Neuron (in vitro differentiated cells): ENCODE results near the gene RPS6KA3.
"Not testable (repeated sequence)": the region's sequence is repeated elsewhere in the genome, so short reads cannot be mapped to it uniquely, and the experiment has no call there.

Experiments used
- H2AFZ ChIP-seq: one replicate; pipeline ENCODE4 v1.6.1; 2013; ENCODE audit warnings: low read depth, mild to moderate bottlenecking, inconsistent platforms, low read length, moderate library complexity
- H3K27me3 ChIP-seq: one replicate; pipeline ENCODE4 v1.6.1; 2013; ENCODE audit warnings: low read length; ENCODE audit not compliant: insufficient read depth
- H3K36me3 ChIP-seq: one replicate; pipeline ENCODE4 v1.6.1; 2013; ENCODE audit warnings: low read length; ENCODE audit not compliant: insufficient read depth
- H3K4me1 ChIP-seq: one replicate; pipeline ENCODE4 v1.6.1; 2013; ENCODE audit warnings: low read length; ENCODE audit not compliant: insufficient read depth
- H3K4me3 ChIP-seq: 2 replicates; pipeline ENCODE4 v1.5.1; 2013; ENCODE audit warnings: mild to moderate bottlenecking, low read length, moderate library complexity
- H3K9me3 ChIP-seq: one replicate; pipeline ENCODE4 v1.6.1; 2013; ENCODE audit warnings: low read length

Gene RPS6KA3

GRCh38 chrX:20141281-20142220, 125.2 kb downstream of the RPS6KA3 start, which contains the start of gene EIF1AX:
Gene EIF1AX, minus strand, starts transcription at chrX:20141838. Its CDS starts 198 bp downstream, at chrX:20141640.
- Histone ChIP-seq H3K9me3 (no peaks in the 10 kb centered on the region), H3K4me3 (peak within 1 kb of the TSS; percentile 80), H3K4me1 (peaks cover 9% of the 10 kb centered on the region), H2AFZ (no peak within 1 kb of the TSS), H3K27me3 (no peaks in the 10 kb centered on the region), H3K36me3 (peaks cover 21% of the 10 kb centered on the region)

DNA sequence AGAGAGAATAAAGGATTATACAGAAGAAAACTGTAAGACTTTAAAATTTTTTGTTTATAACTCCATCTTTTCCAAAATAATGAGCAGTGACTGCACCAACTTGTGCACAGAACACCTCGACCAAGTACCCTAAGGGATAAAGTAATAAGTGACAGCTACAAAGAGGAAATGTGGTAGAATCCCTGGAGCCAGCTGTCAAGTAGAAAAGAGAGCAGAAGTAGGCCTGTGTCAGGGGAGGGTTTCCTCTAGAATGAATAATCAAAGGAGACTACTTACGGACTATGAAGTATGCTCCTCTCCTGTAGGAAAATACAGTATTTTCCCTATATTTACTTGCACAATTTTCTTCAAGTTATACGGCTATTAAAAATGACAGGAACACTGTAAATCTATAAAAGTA, 126.3 kb downstream of the RPS6KA3 start:
- H3K4me3 ChIP-seq = peak overlapping the region; percentile 80
- peaks cover 30% of the 10 kb centered on the region for H3K36me3 ChIP-seq
- peaks cover 9% of the 10 kb centered on the region for H3K4me1 ChIP-seq
- H3K9me3 ChIP-seq = no peaks in the 10 kb centered on the region
- no peak overlapping the region for H2AFZ ChIP-seq
- no peaks in the 10 kb centered on the region for H3K27me3 ChIP-seq

DNA sequence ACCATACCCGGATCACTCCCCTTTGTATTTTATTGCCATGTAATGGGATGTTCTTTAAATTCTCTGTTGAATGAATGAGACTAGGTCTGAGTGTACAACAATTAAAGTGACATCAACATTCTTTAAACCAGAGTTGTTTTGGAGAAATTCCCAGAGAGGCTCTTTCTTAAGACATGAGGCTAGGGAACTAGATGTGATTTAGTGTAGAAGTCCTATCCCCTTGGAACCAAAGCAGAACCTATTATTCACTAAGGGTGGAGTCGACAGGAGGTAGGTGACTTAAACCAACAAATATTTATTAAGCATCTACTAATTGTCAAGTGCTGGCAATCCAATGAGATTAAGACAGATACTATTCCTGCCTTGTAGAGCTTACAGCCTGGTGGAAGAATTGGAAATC, 126.7 kb downstream of the RPS6KA3 start:
- H3K4me1 ChIP-seq = peaks cover 9% of the 10 kb centered on the region
- H3K36me3 ChIP-seq = peaks cover 33% of the 10 kb centered on the region
- H3K27me3 ChIP-seq = no peaks in the 10 kb centered on the region
- peak overlapping the region; percentile 80 for H3K4me3 ChIP-seq
- H3K9me3 ChIP-seq = no peaks in the 10 kb centered on the region
- H2AFZ ChIP-seq = no peak overlapping the region

- Histone ChIP-seq H3K27me3 (no peaks in the 10 kb centered on the region), H3K4me1 (peaks cover 9% of the 10 kb centered on the region), H2AFZ (no peak overlapping the region), H3K9me3 (no peaks in the 10 kb centered on the region), H3K4me3 (no peak overlapping the region), H3K36me3 (peaks cover 51% of the 10 kb centered on the region)
Observed at GRCh38 chrX:20135944-20136343, 130.8 kb downstream of the RPS6KA3 start.

GRCh38 chrX:20132666-20133065, 134.0 kb downstream of the RPS6KA3 start:
- H3K27me3 ChIP-seq = no peaks in the 10 kb centered on the region
- no peaks in the 10 kb centered on the region for H3K9me3 ChIP-seq
- no peaks in the 10 kb centered on the region for H3K4me1 ChIP-seq
- peaks cover 49% of the 10 kb centered on the region for H3K36me3 ChIP-seq
- H2AFZ ChIP-seq = no peak overlapping the region
- no peak overlapping the region for H3K4me3 ChIP-seq

DNA sequence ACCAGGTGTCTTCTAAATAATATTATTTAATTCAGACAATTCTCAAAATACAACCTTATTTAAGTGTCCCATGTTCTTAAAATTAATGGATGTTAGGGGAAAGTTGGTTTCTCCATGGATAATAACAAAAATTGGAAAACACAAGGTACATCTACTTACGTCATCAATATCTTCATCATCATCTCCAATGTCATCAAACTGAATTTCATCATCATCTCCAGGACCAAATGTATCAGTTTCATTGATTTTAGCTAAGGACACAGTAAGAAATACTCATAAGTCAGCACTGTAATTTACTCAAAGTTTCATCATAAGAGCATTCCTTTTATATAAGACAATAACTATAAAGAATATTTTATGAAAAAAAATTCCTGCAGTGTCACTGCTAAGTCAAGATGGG, 136.4 kb downstream of the RPS6KA3 start:
- H3K4me1 ChIP-seq = no peaks in the 10 kb centered on the region
- H3K36me3 ChIP-seq = peaks cover 33% of the 10 kb centered on the region
- no peak overlapping the region for H3K4me3 ChIP-seq
- no peak overlapping the region for H2AFZ ChIP-seq
- no peaks in the 10 kb centered on the region for H3K9me3 ChIP-seq
- no peaks in the 10 kb centered on the region for H3K27me3 ChIP-seq

- Histone ChIP-seq H3K27me3 (no peaks in the 10 kb centered on the region), H3K9me3 (no peaks in the 10 kb centered on the region), H3K4me3 (no peak overlapping the region), H2AFZ (no peak overlapping the region), H3K4me1 (no peaks in the 10 kb centered on the region), H3K36me3 (peaks cover 34% of the 10 kb centered on the region)
Observed at GRCh38 chrX:20129547-20129946, 137.2 kb downstream of the RPS6KA3 start.

GRCh38 chrX:20128670-20129069, 138.0 kb downstream of the RPS6KA3 start:
- Histone ChIP-seq H3K9me3 (no peaks in the 10 kb centered on the region), H3K4me1 (no peaks in the 10 kb centered on the region), H3K4me3 (no peak overlapping the region), H2AFZ (no peak overlapping the region), H3K36me3 (peaks cover 34% of the 10 kb centered on the region), H3K27me3 (no peaks in the 10 kb centered on the region)

- not testable (repeated sequence) for H3K27me3 ChIP-seq, H3K4me1 ChIP-seq, H2AFZ ChIP-seq, H3K9me3 ChIP-seq, H3K4me3 ChIP-seq
- peaks cover 24% of the 10 kb centered on the region for H3K36me3 ChIP-seq
Observed at GRCh38 chrX:20127440-20127839, 139.3 kb downstream of the RPS6KA3 start.

GRCh38 chrX:20126833-20127232, 139.9 kb downstream of the RPS6KA3 start:
- not testable (repeated sequence) for H3K4me1 ChIP-seq, H3K4me3 ChIP-seq, H2AFZ ChIP-seq, H3K27me3 ChIP-seq, H3K9me3 ChIP-seq
- peaks cover 20% of the 10 kb centered on the region for H3K36me3 ChIP-seq

DNA sequence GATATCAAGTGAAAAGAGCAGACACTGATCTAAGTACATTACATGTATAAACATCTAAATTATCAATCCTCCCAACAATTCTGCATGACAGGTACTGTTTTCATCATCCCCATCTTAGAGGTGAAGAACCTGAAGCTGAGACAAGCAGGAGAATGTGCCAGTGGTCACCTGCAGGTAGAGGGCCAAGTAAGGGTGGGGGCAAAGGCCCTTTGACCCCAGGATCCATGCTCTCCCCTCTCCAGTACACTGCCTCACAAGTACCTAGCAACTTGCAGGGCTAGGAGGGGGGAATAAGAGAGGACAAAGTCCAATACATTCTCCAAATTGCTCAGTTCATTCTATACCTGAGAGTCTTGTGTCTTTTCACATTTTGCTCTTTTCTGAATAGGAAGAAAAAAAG, 141.7 kb downstream of the RPS6KA3 start:
- no peak overlapping the region for H3K4me3 ChIP-seq
- H3K9me3 ChIP-seq = no peaks in the 10 kb centered on the region
- no peaks in the 10 kb centered on the region for H3K4me1 ChIP-seq
- H3K27me3 ChIP-seq = no peaks in the 10 kb centered on the region
- H2AFZ ChIP-seq = no peak overlapping the region
- peaks cover 14% of the 10 kb centered on the region for H3K36me3 ChIP-seq

- Histone ChIP-seq H3K4me3 (no peak overlapping the region), H2AFZ (no peak overlapping the region), H3K4me1 (no peaks in the 10 kb centered on the region), H3K36me3 (no peaks in the 10 kb centered on the region), H3K27me3 (peaks cover 6% of the 10 kb centered on the region), H3K9me3 (peaks cover 6% of the 10 kb centered on the region)
Observed at GRCh38 chrX:20118065-20118824, 148.5 kb downstream of the RPS6KA3 start.

DNA sequence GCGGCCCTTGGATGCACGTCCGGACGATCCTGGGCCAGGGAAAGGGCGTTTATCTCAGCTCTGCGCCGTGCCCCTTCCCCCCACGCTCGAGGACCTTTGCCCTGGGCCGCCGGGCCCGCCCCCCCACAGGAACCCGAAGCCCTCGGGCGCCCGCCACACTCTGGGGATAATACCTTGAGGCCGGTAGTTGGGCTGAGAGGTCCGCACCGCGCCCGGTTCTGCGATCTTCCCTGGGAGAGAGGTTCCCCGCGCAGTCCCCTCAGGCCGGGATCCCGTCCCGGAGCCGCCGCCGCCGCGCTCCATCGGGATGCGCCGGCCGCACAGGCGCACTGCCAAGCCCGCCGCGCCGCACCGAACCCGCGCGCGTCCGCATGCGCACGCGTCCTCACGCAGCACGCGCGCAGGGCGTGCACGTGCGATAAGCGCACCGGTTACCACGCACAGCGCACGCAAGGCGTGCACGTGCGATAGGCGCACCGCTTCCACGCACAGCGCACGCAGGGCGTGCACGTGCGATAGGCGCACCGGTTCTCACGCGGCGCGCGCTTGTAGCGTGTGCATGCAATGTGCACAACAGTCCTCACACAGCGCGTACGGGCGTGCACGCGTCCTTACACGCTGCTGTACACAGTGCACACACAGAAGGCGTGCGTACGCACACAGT, 150.0 kb downstream of the RPS6KA3 start, which contains the start of gene MAP7D2:
Gene MAP7D2, minus strand, starts transcription at position 331 of the 664 bp plus-strand sequence. Its CDS starts 28 bp downstream, at position 303.
- Histone ChIP-seq H2AFZ (peak within 1 kb of the TSS; percentile 42), H3K36me3 (no peaks in the 10 kb centered on the region), H3K4me3 (no peak within 1 kb of the TSS), H3K4me1 (no peaks in the 10 kb centered on the region), H3K27me3 (peaks cover 9% of the 10 kb centered on the region), H3K9me3 (peaks cover 6% of the 10 kb centered on the region)
